ENCODE results near the gene SLC44A2. TPM values are rescaled to one million over a fixed set of nuclear protein-coding genes. Genes with fewer than 3 reads are reported as not detected.

The SLC44A2 gene
- polyA plus RNA-seq, 1 donor (not counting 4 experiments of a cell fraction or from before 2014, with no cell fraction given), result 94.7 TPM

- no peak overlapping the region for H3K9ac ChIP-seq (ENCODE audit: control insufficient read depth, extremely low read depth, insufficient read depth, low read length)
- TF ChIP-seq EZH2 (IDR thresholded peaks at IDR 0.05; ENCODE audit: low read length) (no peak), CTCF (optimal IDR thresholded peaks at IDR 0.05 in 1 of 3, IDR thresholded peaks at IDR 0.05 in 1 of 3, conservative IDR thresholded peaks at IDR 0.05 in 1 of 3; ENCODE audit: extremely low read depth in 1 of 3, insufficient read depth in 2 of 3, low read length in 3 of 3) (no peak)
- no peak for FAIRE-seq
- peaks cover 34 to 40% of the 10 kb centered on the region in 2 experiments for H3K36me3 ChIP-seq (ENCODE audit: control insufficient read depth in 2 of 2, extremely low read depth in 1 of 2, insufficient read depth in 2 of 2, low read length in 2 of 2)
- H3K27me3 ChIP-seq (ENCODE audit: control insufficient read depth, extremely low read depth, insufficient read depth, low read length), result no peaks in the 10 kb centered on the region
- H3K9me1 ChIP-seq (ENCODE audit: control insufficient read depth, extremely low read depth, insufficient read depth, low read length), result no peaks in the 10 kb centered on the region
- H3K4me2 ChIP-seq (ENCODE audit: control insufficient read depth, extremely low read depth, insufficient read depth, low read depth, low read length), result no peak overlapping the region
- H3K9me3 ChIP-seq (ENCODE audit: control insufficient read depth, low read depth, low read length), result no peaks in the 10 kb centered on the region
- no peaks in the 10 kb centered on the region for H3K79me2 ChIP-seq (ENCODE audit: control insufficient read depth, insufficient read depth, low read length)
- H4K20me1 ChIP-seq (ENCODE audit: control insufficient read depth, extremely low read depth, insufficient read depth, low read length), result peaks cover 4% of the 10 kb centered on the region
- H3K4me3 ChIP-seq (ENCODE audit: control insufficient read depth in 2 of 3, extremely low read depth in 1 of 3, insufficient read depth in 2 of 3, low read depth in 1 of 3, low read length in 3 of 3), result no peak overlapping the region
- dilution Hi-C loops (cut with MboI; ENCODE audit: extremely low pct_ligation_motif_present, low sequenced_read_pairs), result no loop called here
- peaks cover 11% of the 10 kb centered on the region for H3K4me1 ChIP-seq (ENCODE audit: control insufficient read depth, extremely low read depth, insufficient read depth, low read length)
- no peak overlapping the region for H3K27ac ChIP-seq (ENCODE audit: control insufficient read depth, insufficient read depth, low read length)
- DNase-seq (ENCODE audit: low read depth, low spot score), result no peak
- no peak overlapping the region for H2AFZ ChIP-seq (ENCODE audit: control insufficient read depth, low read length)
Measured at GRCh38 chr19:10640361-10640760, 15.0 kb downstream of the SLC44A2 start.

GRCh38 chr19:10641248-10641647 lies 15.9 kb downstream of the SLC44A2 start:
- Histone ChIP-seq H3K27ac (ENCODE audit: control insufficient read depth, insufficient read depth, low read length) (no peak overlapping the region), H3K4me1 (ENCODE audit: control insufficient read depth, extremely low read depth, insufficient read depth, low read length) (peaks cover 11% of the 10 kb centered on the region), H3K4me3 (ENCODE audit: control insufficient read depth in 2 of 3, extremely low read depth in 1 of 3, insufficient read depth in 2 of 3, low read depth in 1 of 3, low read length in 3 of 3) (no peak overlapping the region), H3K4me2 (ENCODE audit: control insufficient read depth, extremely low read depth, insufficient read depth, low read depth, low read length) (no peak overlapping the region), H3K9me3 (ENCODE audit: control insufficient read depth, low read depth, low read length) (no peaks in the 10 kb centered on the region), H4K20me1 (ENCODE audit: control insufficient read depth, extremely low read depth, insufficient read depth, low read length) (peaks cover 4% of the 10 kb centered on the region), H3K36me3 (ENCODE audit: control insufficient read depth in 2 of 2, extremely low read depth in 1 of 2, insufficient read depth in 2 of 2, low read length in 2 of 2) (peaks cover 29 to 36% of the 10 kb centered on the region in 2 experiments), H3K27me3 (ENCODE audit: control insufficient read depth, extremely low read depth, insufficient read depth, low read length) (no peaks in the 10 kb centered on the region), H2AFZ (ENCODE audit: control insufficient read depth, low read length) (no peak overlapping the region), H3K79me2 (ENCODE audit: control insufficient read depth, insufficient read depth, low read length) (no peaks in the 10 kb centered on the region), H3K9me1 (ENCODE audit: control insufficient read depth, extremely low read depth, insufficient read depth, low read length) (no peaks in the 10 kb centered on the region), H3K9ac (ENCODE audit: control insufficient read depth, extremely low read depth, insufficient read depth, low read length) (no peak overlapping the region)
- dilution Hi-C loops (cut with MboI; ENCODE audit: extremely low pct_ligation_motif_present, low sequenced_read_pairs), result no loop called here
- no peak for TF ChIP-seq EZH2 (IDR thresholded peaks at IDR 0.05; ENCODE audit: low read length)
- TF ChIP-seq CTCF (optimal IDR thresholded peaks at IDR 0.05 in 1 of 3, IDR thresholded peaks at IDR 0.05 in 1 of 3, conservative IDR thresholded peaks at IDR 0.05 in 1 of 3; ENCODE audit: extremely low read depth in 1 of 3, insufficient read depth in 2 of 3, low read length in 3 of 3), result no peak
- FAIRE-seq (no peak), DNase-seq (ENCODE audit: low read depth, low spot score) (no peak)
